ENCODE results near the gene CRABP1. TPM values are rescaled to one million over a fixed set of nuclear protein-coding genes. Genes with fewer than 3 reads are reported as not detected.

Gene CRABP1
- total RNA-seq, 1 experiment from 2014 or later, result 0.47 TPM

DNA sequence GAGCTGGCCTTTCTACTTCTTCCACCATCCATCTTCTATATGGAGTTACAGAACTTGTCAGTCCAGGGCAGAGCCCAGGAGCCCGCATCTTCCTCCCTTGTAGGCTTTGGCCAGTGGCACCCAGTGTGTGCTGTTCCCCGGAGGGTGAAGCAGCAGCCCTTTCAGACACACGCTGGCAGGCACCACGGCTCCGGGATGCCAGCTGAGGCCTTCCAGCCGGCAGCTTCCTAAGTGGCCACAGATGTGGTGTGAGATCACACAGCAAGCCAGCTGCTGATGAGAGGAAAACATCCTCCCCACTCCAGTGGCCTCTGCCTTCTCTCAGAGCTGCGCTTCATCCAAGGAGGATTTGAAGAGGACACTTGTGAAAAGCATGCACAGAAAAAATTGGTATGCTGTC lies 24.1 kb downstream of the CRABP1 start:
- Histone ChIP-seq H3K9me3 (ENCODE audit: control insufficient read depth in 1 of 2, insufficient read depth in 1 of 2, low read depth in 1 of 2, low read length in 2 of 2) (no peaks in the 10 kb centered on the region), H3K4me3 (replicated peaks in 1 of 2; ENCODE audit: low read depth in 1 of 2, low read length in 2 of 2) (no peak overlapping the region), H3K4me2 (ENCODE audit: low read length) (no peak overlapping the region), H3K79me2 (ENCODE audit: insufficient read depth, low read length) (no peaks in the 10 kb centered on the region), H3K27ac (ENCODE audit: low read depth, low read length) (no peak overlapping the region), H2AFZ (ENCODE audit: low read depth, low read length, poor library complexity, severe bottlenecking) (no peak overlapping the region), H3K9me2 (ENCODE audit: insufficient read depth) (no peaks in the 10 kb centered on the region), H3K36me3 (ENCODE audit: control insufficient read depth in 1 of 2, insufficient read depth in 2 of 2, low read length in 2 of 2) (no peaks in the 10 kb centered on the region), H4K20me1 (ENCODE audit: insufficient read depth) (no peaks in the 10 kb centered on the region), H3K9ac (ENCODE audit: low read length) (no peak overlapping the region), H3K4me1 (ENCODE audit: control insufficient read depth in 1 of 2, insufficient read depth in 2 of 2, low read length in 2 of 2) (no peaks in the 10 kb centered on the region), H3K27me3 (ENCODE audit: insufficient read depth, low read length) (no peaks in the 10 kb centered on the region)
- POLR2A ChIA-PET, result no interaction called here
- CTCF ChIA-PET, result no interaction called here
- TF ChIP-seq POLR2A (IDR thresholded peaks at IDR 0.05; ENCODE audit: borderline replicate concordance, extremely low read depth, insufficient read depth, insufficient read length), result no peak
- no peak for TF ChIP-seq TCF7L2 (IDR thresholded peaks at IDR 0.05; ENCODE audit: borderline replicate concordance, extremely low read depth, insufficient read depth, insufficient read length)
- TF ChIP-seq CBX3 (IDR thresholded peaks at IDR 0.05; ENCODE audit: low read depth), result no peak
- TF ChIP-seq, protein P1, sequence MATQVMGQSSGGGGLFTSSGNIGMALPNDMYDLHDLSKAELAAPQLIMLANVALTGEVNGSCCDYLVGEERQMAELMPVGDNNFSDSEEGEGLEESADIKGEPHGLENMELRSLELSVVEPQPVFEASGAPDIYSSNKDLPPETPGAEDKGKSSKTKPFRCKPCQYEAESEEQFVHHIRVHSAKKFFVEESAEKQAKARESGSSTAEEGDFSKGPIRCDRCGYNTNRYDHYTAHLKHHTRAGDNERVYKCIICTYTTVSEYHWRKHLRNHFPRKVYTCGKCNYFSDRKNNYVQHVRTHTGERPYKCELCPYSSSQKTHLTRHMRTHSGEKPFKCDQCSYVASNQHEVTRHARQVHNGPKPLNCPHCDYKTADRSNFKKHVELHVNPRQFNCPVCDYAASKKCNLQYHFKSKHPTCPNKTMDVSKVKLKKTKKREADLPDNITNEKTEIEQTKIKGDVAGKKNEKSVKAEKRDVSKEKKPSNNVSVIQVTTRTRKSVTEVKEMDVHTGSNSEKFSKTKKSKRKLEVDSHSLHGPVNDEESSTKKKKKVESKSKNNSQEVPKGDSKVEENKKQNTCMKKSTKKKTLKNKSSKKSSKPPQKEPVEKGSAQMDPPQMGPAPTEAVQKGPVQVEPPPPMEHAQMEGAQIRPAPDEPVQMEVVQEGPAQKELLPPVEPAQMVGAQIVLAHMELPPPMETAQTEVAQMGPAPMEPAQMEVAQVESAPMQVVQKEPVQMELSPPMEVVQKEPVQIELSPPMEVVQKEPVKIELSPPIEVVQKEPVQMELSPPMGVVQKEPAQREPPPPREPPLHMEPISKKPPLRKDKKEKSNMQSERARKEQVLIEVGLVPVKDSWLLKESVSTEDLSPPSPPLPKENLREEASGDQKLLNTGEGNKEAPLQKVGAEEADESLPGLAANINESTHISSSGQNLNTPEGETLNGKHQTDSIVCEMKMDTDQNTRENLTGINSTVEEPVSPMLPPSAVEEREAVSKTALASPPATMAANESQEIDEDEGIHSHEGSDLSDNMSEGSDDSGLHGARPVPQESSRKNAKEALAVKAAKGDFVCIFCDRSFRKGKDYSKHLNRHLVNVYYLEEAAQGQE (IDR thresholded peaks at IDR 0.05; ENCODE audit: low read depth), result no peak
- no peak for ATAC-seq
- intact Hi-C loops (cut with micrococcal nuclease), result no loop called here
- DNase-seq (ENCODE audit: low read depth, low spot score), result no peak
- no TSS peak for BruUV-seq (replicated peaks)
- RAD21 ChIA-PET (ENCODE audit: low non-redundant PET in 1 of 2, low total read pairs in 2 of 2, uncharacterized antibody in 2 of 2, unreplicated experiment in 2 of 2), result no interaction called here

DNA sequence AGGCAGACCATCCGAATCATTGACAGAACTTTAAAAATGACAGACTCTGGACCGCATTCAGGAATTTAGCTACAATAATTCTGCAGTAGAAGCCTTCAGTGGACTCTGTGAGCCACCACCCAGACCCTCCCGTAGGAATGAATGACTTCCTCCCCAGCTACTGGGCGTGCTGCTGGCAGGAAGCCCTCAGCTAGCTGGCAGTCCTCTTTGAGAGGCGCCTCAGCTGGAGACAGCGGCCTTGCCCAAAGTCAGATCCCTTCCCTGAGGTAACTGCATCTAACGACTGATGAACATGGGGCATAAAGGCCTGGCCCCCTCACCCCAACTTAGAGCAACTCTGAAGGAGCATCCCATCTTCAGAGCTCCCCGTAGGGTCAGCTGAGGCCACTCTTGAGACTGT lies 25.8 kb downstream of the CRABP1 start:
- Histone ChIP-seq H3K27me3 (ENCODE audit: insufficient read depth, low read length) (no peaks in the 10 kb centered on the region), H3K9me2 (ENCODE audit: insufficient read depth) (no peaks in the 10 kb centered on the region), H3K79me2 (ENCODE audit: insufficient read depth, low read length) (no peaks in the 10 kb centered on the region), H3K9me3 (ENCODE audit: control insufficient read depth in 1 of 2, insufficient read depth in 1 of 2, low read depth in 1 of 2, low read length in 2 of 2) (no peaks in the 10 kb centered on the region), H2AFZ (ENCODE audit: low read depth, low read length, poor library complexity, severe bottlenecking) (no peak overlapping the region), H3K4me2 (ENCODE audit: low read length) (no peak overlapping the region), H3K36me3 (ENCODE audit: control insufficient read depth in 1 of 2, insufficient read depth in 2 of 2, low read length in 2 of 2) (no peaks in the 10 kb centered on the region), H3K4me3 (replicated peaks in 1 of 2; ENCODE audit: low read depth in 1 of 2, low read length in 2 of 2) (no peak overlapping the region), H4K20me1 (ENCODE audit: insufficient read depth) (no peaks in the 10 kb centered on the region), H3K27ac (ENCODE audit: low read depth, low read length) (no peak overlapping the region), H3K9ac (ENCODE audit: low read length) (no peak overlapping the region), H3K4me1 (ENCODE audit: control insufficient read depth in 1 of 2, insufficient read depth in 2 of 2, low read length in 2 of 2) (no peaks in the 10 kb centered on the region)
- ChIA-PET POLR2A (no interaction called here), CTCF (interaction anchor here (0.9 kb wide), 1 partner anchor 31 kb away, joined by 3 read pairs; no protein-coding TSS in a partner anchor), RAD21 (ENCODE audit: low non-redundant PET in 1 of 2, low total read pairs in 2 of 2, uncharacterized antibody in 2 of 2, unreplicated experiment in 2 of 2) (no interaction called here)
- no peak for ATAC-seq
- BruUV-seq (replicated peaks), result no TSS peak
- no peak for TF ChIP-seq SP1 (IDR thresholded peaks at IDR 0.05; ENCODE audit: low read depth)
- TF ChIP-seq, protein P2, sequence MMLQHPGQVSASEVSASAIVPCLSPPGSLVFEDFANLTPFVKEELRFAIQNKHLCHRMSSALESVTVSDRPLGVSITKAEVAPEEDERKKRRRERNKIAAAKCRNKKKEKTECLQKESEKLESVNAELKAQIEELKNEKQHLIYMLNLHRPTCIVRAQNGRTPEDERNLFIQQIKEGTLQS (IDR thresholded peaks at IDR 0.05), result no peak
- TF ChIP-seq, protein P3, sequence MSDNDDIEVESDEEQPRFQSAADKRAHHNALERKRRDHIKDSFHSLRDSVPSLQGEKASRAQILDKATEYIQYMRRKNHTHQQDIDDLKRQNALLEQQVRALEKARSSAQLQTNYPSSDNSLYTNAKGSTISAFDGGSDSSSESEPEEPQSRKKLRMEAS (IDR thresholded peaks at IDR 0.05), result no peak
- TF ChIP-seq, protein P4, sequence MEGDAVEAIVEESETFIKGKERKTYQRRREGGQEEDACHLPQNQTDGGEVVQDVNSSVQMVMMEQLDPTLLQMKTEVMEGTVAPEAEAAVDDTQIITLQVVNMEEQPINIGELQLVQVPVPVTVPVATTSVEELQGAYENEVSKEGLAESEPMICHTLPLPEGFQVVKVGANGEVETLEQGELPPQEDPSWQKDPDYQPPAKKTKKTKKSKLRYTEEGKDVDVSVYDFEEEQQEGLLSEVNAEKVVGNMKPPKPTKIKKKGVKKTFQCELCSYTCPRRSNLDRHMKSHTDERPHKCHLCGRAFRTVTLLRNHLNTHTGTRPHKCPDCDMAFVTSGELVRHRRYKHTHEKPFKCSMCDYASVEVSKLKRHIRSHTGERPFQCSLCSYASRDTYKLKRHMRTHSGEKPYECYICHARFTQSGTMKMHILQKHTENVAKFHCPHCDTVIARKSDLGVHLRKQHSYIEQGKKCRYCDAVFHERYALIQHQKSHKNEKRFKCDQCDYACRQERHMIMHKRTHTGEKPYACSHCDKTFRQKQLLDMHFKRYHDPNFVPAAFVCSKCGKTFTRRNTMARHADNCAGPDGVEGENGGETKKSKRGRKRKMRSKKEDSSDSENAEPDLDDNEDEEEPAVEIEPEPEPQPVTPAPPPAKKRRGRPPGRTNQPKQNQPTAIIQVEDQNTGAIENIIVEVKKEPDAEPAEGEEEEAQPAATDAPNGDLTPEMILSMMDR (IDR thresholded peaks at IDR 0.05 in 2 of 3, conservative IDR thresholded peaks at IDR 0.05 in 1 of 3; ENCODE audit: borderline replicate concordance in 1 of 3, insufficient read depth in 1 of 3, low read depth in 2 of 3, low read length in 2 of 3), result no peak
- no peak for TF ChIP-seq JUND (IDR thresholded peaks at IDR 0.05)
- no peak for TF ChIP-seq SRF (IDR thresholded peaks at IDR 0.05; ENCODE audit: low read depth)
- TF ChIP-seq EZH2phosphoT487 (IDR thresholded peaks at IDR 0.05; ENCODE audit: borderline replicate concordance), result no peak
- no peak for TF ChIP-seq RAD21 (IDR thresholded peaks at IDR 0.05; ENCODE audit: low read depth)
- no peak for DNase-seq (ENCODE audit: low read depth, low spot score)
- intact Hi-C loops (cut with micrococcal nuclease), result no loop called here

Measured in HCT116 (cell line).